EL (cell line): Measurements from ENCODE around the gene RAE1.
A peak's percentile ranks its signal among the peaks of the same experiment; 100 is the strongest.

Experiments used
- DNase-seq: peaks from one replicate; pipeline ENCODE4 v3.0.0-alpha.2; 2016

RAE1 gene

GRCh38 chr20:57351042-57351783, at the start of gene RAE1:
Gene RAE1, plus strand, starts transcription at chr20:57351255. Its CDS starts 2,784 bp downstream, at chr20:57354039.
- peak; percentile 93 for DNase-seq

- DNase-seq: no peak
These were observed 44.3 kb upstream of the RAE1 start for GRCh38 chr20:57306747-57307146.

- no peak for DNase-seq
These were observed 42.4 kb upstream of the RAE1 start for GRCh38 chr20:57308451-57309271.

GRCh38 chr20:57309544-57310115, 41.4 kb upstream of the RAE1 start:
- no peak for DNase-seq

- no peak for DNase-seq
These were observed 40.1 kb upstream of the RAE1 start for GRCh38 chr20:57310821-57311514.

GRCh38 chr20:57312138-57312537, 38.9 kb upstream of the RAE1 start:
- no peak for DNase-seq

GRCh38 chr20:57313230-57313629, 37.8 kb upstream of the RAE1 start:
- no peak for DNase-seq

- no peak for DNase-seq
These were observed 37.1 kb upstream of the RAE1 start for GRCh38 chr20:57313951-57314350.

GRCh38 chr20:57315083-57315975, 35.7 kb upstream of the RAE1 start:
- no peak for DNase-seq

- no peak for DNase-seq
These were observed 35.0 kb upstream of the RAE1 start for GRCh38 chr20:57315976-57316480.

GRCh38 chr20:57316795-57317201, 34.3 kb upstream of the RAE1 start:
- DNase-seq: no peak

- no peak for DNase-seq
These were observed 33.7 kb upstream of the RAE1 start for GRCh38 chr20:57317316-57317788.

- no peak for DNase-seq
These were observed 33.2 kb upstream of the RAE1 start for GRCh38 chr20:57317789-57318371.

GRCh38 chr20:57319584-57319983, 31.5 kb upstream of the RAE1 start:
- DNase-seq: no peak

GRCh38 chr20:57320358-57320757, 30.7 kb upstream of the RAE1 start:
- no peak for DNase-seq

- no peak for DNase-seq
These were observed 29.9 kb upstream of the RAE1 start for GRCh38 chr20:57321142-57321541.

- no peak for DNase-seq
These were observed 28.6 kb upstream of the RAE1 start for GRCh38 chr20:57322476-57322875.

GRCh38 chr20:57323034-57323433, 28.0 kb upstream of the RAE1 start:
- peak; percentile 24 for DNase-seq

GRCh38 chr20:57325632-57326356, 25.3 kb upstream of the RAE1 start:
- DNase-seq: no peak

- no peak for DNase-seq
These were observed 24.2 kb upstream of the RAE1 start for GRCh38 chr20:57326667-57327455.
